ENCODE measurements around the gene SFMBT2.

GRCh38 chr10:7359356-7359755 is 51.5 kb downstream of the SFMBT2 start:
- TF ChIP-seq ZNF274 (IDR thresholded peaks at IDR 0.05; ENCODE audit: low read depth, low read length) (no peak), YY1 (IDR thresholded peaks at IDR 0.05; ENCODE audit: insufficient read depth, insufficient read length) (no peak), SUZ12 (IDR thresholded peaks at IDR 0.05; ENCODE audit: extremely low read depth, insufficient read depth, insufficient read length) (no peak)

All from NT2/D1 (cell line).